NCI-H524 treated with DMSO at 0.1 percent for 48 hours (cell line): ENCODE data around the gene UNC13A.
"Not testable (repeated sequence)": the region's sequence is repeated elsewhere in the genome, so short reads cannot be mapped to it uniquely, and the experiment has no call there.

ENCODE experiments used
- DNase-seq: peaks from one replicate; lab custom pipeline; 2025; lab: John Stamatoyannopoulos, UW

The UNC13A gene

GRCh38 chr19:17570291-17570690 lies 117.9 kb downstream of the UNC13A start:
- DNase-seq: not testable (repeated sequence)

- no peak for DNase-seq
These were observed 120.2 kb downstream of the UNC13A start for GRCh38 chr19:17567940-17568339.

- DNase-seq: no peak
These were observed 122.5 kb downstream of the UNC13A start for GRCh38 chr19:17565611-17566010.

- no peak for DNase-seq
These were observed 123.4 kb downstream of the UNC13A start for GRCh38 chr19:17564781-17565180.

- DNase-seq: no peak
These were observed 125.6 kb downstream of the UNC13A start for GRCh38 chr19:17562561-17562960.

- DNase-seq: no peak
These were observed 126.1 kb downstream of the UNC13A start for GRCh38 chr19:17562097-17562496.

GRCh38 chr19:17560205-17560595 lies 128.0 kb downstream of the UNC13A start:
- no peak for DNase-seq

GRCh38 chr19:17557466-17557865 lies 130.7 kb downstream of the UNC13A start:
- no peak for DNase-seq

GRCh38 chr19:17556995-17557394 lies 131.2 kb downstream of the UNC13A start:
- no peak for DNase-seq

- no peak for DNase-seq
These were observed 132.0 kb downstream of the UNC13A start for GRCh38 chr19:17555929-17556813.

GRCh38 chr19:17555480-17555928 lies 132.7 kb downstream of the UNC13A start, which contains the start of gene COLGALT1:
TSS of gene COLGALT1 (plus strand) at chr19:17555649. CDS start at chr19:17555714, 65 bp downstream.
- DNase-seq: peak; percentile 83

- DNase-seq: no peak
These were observed 133.1 kb downstream of the UNC13A start for GRCh38 chr19:17554968-17555479.

- DNase-seq: peak; percentile 26
These were observed 134.9 kb downstream of the UNC13A start for GRCh38 chr19:17553256-17553655.

- not testable (repeated sequence) for DNase-seq
These were observed 135.4 kb downstream of the UNC13A start for GRCh38 chr19:17552735-17553134.
